ENCODE results near the gene TMED4.

The TMED4 gene

GRCh38 chr7:44539669-44540506 lies 42.1 kb downstream of the TMED4 start:
- DNase-seq = no peak

DNA sequence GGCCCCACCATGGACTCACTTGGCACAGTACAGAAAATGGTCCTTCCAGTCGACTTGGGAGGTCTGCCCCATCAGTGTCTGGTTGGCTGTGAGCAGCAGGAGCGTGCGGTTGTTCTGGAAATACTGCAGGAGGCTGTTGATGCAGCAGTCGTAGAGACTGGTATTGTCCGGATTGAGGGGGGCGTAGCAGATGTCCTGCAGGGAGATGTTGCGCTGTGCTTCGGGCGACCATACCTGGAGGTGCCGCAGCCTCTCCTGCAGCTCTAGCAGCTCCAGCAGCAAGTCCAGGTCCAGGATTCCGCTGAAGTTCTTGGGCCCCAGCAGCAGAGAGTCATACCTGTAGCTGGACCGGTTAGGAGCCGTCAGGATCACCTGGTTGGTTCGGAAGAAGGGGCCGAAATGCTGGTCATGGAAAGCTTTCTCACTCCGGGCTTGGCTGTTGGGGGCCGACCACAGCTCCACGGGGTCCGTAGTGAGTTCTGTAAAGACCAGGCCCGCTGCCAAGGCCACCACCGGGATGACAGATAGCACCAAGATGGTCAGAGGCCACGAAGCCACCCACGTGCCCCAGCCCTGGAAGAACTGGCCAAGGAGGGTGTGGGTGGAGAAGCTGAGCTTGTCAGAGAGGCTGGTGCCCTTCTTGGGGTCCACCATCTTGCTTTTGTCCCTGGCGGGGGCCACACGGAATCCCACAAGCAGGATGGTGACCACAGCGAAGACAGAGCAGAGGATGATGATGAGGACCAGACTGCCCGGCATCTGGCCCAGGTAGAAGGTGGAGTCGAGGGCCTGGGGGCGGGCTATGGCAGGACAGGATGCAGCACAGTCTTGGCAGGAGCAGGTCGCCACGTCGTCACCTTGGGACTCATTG lies 43.0 kb downstream of the TMED4 start:
- DNase-seq = no peak

DNA sequence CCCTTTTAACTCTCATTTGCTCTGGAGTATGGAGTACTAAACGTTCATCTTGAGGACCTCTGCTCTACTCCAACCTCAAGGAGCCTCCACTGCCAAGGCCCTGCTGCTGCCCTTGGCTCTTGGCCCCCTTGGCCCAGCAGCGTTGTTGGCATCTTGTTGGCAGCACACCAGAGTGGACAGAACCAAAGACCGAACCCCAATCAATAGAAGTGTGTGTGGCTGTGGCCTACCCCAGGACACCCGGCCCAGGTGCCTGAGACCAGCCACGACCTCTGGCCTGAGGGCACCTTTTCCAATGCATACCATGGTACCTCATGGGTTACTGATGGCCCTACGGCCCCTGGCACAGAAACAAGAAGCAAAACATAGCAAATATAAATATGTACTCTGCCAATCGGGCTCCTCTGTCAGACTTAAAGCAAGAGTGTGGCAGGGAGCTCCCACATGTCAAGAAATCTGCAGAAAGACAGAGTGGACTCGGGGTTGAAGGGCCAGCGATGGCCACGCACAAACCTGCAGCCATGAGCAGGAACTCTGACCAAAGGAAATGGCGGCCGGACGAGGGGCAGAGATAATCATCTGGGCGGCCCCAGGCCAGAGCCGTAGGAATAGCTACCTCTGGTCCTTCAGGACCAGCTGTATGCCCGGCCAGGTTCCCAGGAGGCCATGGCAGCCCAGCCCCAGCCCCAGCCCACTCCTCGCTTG lies 43.8 kb downstream of the TMED4 start:
- no peak for DNase-seq

DNA sequence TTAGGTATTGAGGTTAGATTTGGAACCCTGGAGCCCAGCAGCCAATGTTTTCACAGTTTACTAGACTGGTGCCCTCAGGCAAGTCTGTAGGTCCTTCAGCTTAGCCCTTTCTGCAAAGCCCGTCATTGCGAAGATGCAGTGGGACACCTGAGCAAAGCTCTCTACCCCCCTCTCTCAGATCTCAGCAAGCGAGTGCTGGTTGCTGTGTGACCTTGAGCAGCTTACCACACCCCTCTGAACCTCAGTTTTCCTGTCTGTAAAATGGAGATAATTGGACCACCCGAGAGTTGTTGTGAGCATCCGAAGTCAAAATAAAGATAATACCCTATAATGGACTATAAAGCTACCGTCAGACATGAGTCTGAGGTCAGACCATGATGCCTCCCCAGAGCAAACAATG lies 44.6 kb downstream of the TMED4 start:
- no peak for DNase-seq

GRCh38 chr7:44536090-44536489 lies 45.9 kb downstream of the TMED4 start:
- no peak for DNase-seq

DNA sequence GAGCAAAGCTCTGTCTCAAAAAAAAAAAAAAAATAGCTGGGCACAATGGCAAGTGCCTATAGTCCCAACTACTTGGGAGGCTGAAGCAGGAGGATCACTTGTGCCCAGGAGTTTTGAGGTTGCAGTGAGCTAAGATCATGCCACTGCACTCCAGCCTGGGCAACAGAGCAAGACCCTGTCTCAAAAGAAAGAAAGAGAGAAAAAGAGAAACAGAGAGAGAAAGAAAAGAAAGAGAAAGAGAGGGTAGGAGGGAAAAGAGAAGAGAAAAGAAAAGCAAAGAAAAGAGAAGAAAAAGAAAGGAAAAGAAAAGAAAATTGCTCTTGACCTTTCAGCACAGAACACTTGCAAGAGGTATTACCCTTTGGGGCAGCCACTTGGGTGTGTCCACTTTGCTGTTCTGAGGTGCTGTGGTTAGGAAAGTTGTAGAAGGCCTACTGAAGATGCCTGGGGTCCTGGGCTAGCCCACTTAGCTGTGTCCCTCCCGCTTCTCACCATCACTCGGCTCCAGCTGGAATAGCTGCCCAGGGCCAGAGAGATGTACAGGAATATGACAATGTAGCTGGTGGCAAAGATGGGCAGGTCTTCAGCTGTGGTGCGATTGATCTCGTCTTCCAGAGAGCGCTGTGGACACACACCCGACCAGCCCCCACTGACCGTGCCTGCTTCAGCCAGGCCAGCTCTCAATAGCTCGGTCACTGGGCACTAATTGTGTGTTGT lies 46.5 kb downstream of the TMED4 start:
- no peak for DNase-seq

- DNase-seq = peak in 1 of 2 experiments; percentile 14
These were observed 47.5 kb downstream of the TMED4 start for GRCh38 chr7:44534501-44534900.

GRCh38 chr7:44534087-44534486 lies 47.9 kb downstream of the TMED4 start:
- DNase-seq = no peak

DNA sequence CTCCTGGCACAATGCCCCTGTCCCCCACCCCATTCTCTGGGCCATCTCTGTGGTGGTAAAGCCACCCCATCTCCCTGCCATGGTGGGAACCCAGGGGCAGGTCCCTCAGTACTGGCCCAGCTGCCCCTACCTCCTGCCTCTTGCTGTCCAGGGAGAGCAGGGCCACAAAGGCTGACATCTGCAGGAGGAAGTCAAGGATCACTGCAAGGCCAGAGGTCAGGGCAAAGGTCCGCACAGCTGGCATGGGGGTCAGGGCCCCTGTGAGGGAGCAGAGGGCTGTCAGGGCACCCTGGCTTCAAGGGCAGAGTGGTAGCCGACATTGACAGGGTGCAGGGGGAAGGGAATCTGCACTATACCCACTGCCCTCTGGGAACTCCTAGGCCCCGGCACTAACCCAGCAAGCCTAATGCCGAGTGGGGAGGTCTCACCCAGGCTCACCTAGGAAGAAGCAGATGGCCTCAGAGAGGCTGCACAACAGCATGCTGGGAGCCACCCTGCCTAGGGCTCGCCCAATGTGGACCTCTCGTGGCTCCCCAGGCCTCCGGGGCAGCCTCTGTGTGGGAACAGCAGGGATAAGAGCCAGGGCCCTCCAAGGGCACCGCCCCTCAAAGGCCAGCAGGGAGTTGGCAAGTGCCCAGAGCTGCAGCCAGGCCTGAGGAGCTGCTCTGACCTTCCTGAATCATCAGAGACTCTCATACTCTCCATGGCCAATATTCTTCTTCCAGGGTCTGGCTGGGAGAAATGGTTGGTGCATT lies 48.6 kb downstream of the TMED4 start:
- no peak for DNase-seq

- no peak for DNase-seq
These were observed 50.3 kb downstream of the TMED4 start for GRCh38 chr7:44531421-44532380.

GRCh38 chr7:44530990-44531389 lies 51.0 kb downstream of the TMED4 start:
- no peak for DNase-seq
